Measurements from ENCODE around the gene SLC6A2.

- no peak for TF ChIP-seq REST (IDR thresholded peaks at IDR 0.05; ENCODE audit: borderline replicate concordance)
- TF ChIP-seq REST (CRISPR knock-in tag; IDR thresholded peaks at IDR 0.05; ENCODE audit: low read depth), result no peak
- TF ChIP-seq GTF2F1 (IDR thresholded peaks at IDR 0.05; ENCODE audit: low read depth, low read length), result no peak
Measured at GRCh38 chr16:55634193-55634592, 21.6 kb upstream of the SLC6A2 start.

Data from K562 (cell line).